BE2C (cell line): ENCODE data around the gene CYP39A1. TPM values are rescaled to one million over a fixed set of nuclear protein-coding genes. Genes with fewer than 3 reads are reported as not detected.

Experiments used
- DNase-seq: peaks from one replicate; pipeline ENCODE4 v3.0.0-alpha.2; 2020
- H3K27me3 ChIP-seq: fragments of 250-450 bp; sonication (Bioruptor Pico); 2 replicates; pipeline ENCODE4 v1.5.1; 2020; ENCODE audit warnings: mild to moderate bottlenecking
- H3K36me3 ChIP-seq: fragments of 250-450 bp; sonication (Bioruptor Pico); 2 replicates; pipeline ENCODE4 v1.5.1; 2020; ENCODE audit warnings: mild to moderate bottlenecking
- H3K4me1 ChIP-seq: fragments of 250-450 bp; sonication (Bioruptor Pico); 2 replicates; pipeline ENCODE4 v1.5.1; 2020
- H3K4me3 ChIP-seq: 2 replicates; pipeline ENCODE4 v1.5.1; 2011; ENCODE audit warnings: low read depth, low read length
- H3K9me3 ChIP-seq: fragments of 250-450 bp; sonication (Bioruptor Pico); 2 replicates; pipeline ENCODE4 v1.5.1; 2020
- CTCF ChIP-seq: IDR thresholded peaks from 2 replicates; pipeline ENCODE4 v1.5.1; 2012; ENCODE audit warnings: mild to moderate bottlenecking, low read depth, low read length
- polyA plus RNA-seq: library from polyadenylated mRNA; unstranded; fragments of >200 nt; gene quantifications from one replicate; pipeline ENCODE4 v1.2.1, GENCODE V29; 2012; ENCODE audit warnings: low read depth, missing spikeins; ENCODE audit not compliant: insufficient read length, insufficient read depth

The CYP39A1 gene, protein sequence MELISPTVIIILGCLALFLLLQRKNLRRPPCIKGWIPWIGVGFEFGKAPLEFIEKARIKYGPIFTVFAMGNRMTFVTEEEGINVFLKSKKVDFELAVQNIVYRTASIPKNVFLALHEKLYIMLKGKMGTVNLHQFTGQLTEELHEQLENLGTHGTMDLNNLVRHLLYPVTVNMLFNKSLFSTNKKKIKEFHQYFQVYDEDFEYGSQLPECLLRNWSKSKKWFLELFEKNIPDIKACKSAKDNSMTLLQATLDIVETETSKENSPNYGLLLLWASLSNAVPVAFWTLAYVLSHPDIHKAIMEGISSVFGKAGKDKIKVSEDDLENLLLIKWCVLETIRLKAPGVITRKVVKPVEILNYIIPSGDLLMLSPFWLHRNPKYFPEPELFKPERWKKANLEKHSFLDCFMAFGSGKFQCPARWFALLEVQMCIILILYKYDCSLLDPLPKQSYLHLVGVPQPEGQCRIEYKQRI
- not detected for polyA plus RNA-seq

DNA sequence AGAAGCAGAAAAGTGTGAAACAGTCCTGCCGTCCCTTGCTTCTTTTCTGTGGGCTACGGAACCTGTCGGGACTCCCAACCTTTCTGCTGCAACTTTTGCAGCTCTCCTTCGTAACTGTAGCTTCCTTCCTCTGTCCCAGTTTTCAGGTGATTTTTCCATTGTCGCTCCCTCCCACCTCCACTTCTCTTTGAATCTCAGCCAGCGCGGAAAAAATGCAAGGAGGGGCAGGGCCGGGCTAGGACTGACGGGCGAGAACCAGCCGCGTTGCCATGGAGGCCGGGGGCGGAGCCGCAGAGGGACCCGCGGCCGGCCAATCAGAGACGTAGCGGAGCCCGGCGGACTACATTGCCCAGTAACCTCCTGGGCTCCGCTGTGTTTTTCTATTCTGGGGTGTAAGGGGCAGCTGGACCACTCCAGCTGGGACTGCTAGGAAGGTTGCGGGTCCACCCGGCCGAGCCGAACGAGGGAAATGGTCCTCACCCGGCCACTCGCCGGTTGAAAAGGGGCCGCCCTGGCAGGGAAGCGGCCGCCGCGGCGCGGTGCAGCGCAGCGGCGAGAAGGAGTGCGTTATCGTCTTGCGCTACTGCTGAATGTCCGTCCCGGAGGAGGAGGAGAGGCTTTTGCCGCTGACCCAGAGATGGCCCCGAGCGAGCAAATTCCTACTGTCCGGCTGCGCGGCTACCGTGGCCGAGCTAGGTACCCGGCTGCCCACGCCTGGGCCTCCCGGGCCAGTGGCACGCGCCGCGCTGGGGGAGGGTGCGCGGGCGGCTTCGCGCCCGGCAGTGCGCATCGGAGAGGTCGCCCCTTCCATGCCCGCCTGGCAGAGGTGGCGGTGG is at the start of gene CYP39A1, which contains the start of gene SLC25A27:
TSS of gene CYP39A1 (minus strand) at position 216 of the 836 bp plus-strand sequence. CDS start 236 bp downstream, outside the sequence.
TSS of gene SLC25A27 (plus strand) at position 373 of the 836 bp plus-strand sequence. CDS start at position 591, 218 bp downstream.
- Histone ChIP-seq H3K4me3 (peak within 1 kb of the TSS; percentile 75), H3K4me1 (no peaks in the 10 kb centered on the region; the same call in 1 of the 2 replicates), H3K36me3 (no peaks in the 10 kb centered on the region), H3K9me3 (no peaks in the 10 kb centered on the region), H3K27me3 (peaks cover 17% of the 10 kb centered on the region)
- DNase-seq = peak; percentile 87
- no peak for TF ChIP-seq CTCF

GRCh38 chr6:46699970-46700369 is 47.4 kb upstream of the CYP39A1 start:
- DNase-seq = no peak
- Histone ChIP-seq H3K9me3 (no peaks in the 10 kb centered on the region), H3K4me1 (no peaks in the 10 kb centered on the region), H3K36me3 (no peaks in the 10 kb centered on the region), H3K4me3 (no peak overlapping the region), H3K27me3 (no peaks in the 10 kb centered on the region)
- TF ChIP-seq CTCF = no peak

DNA sequence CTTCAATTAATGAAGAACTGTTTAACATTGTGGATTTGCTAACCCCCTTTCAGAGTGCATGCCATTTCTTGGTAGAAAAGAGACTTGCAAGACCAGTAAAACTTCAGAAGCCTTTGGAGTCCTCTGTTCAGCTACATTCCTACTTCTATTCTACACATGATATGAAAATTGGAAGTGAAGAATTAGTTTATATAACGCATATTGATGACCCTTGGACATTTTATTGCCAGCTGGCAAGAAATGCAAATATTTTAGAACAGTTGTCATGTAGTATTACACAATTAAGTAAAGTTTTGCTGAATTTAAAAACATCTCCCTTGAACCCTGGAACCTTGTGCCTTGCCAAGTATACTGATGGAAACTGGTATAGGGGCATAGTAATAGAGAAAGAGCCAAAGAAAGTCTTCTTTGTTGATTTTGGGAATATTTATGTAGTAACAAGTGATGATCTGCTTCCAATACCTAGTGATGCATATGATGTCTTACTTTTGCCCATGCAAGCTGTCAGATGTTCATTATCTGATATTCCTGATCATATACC is 38.4 kb upstream of the CYP39A1 start:
- H3K4me3 ChIP-seq = no peak overlapping the region
- no peaks in the 10 kb centered on the region for H3K27me3 ChIP-seq
- DNase-seq = no peak
- H3K4me1 ChIP-seq = no peaks in the 10 kb centered on the region
- H3K9me3 ChIP-seq = no peaks in the 10 kb centered on the region
- H3K36me3 ChIP-seq = no peaks in the 10 kb centered on the region
- TF ChIP-seq CTCF = no peak

GRCh38 chr6:46690141-46690755 is 37.6 kb upstream of the CYP39A1 start:
- TF ChIP-seq CTCF = no peak
- no peaks in the 10 kb centered on the region for H3K36me3 ChIP-seq
- DNase-seq = no peak
- H3K4me1 ChIP-seq = no peaks in the 10 kb centered on the region
- H3K27me3 ChIP-seq = no peaks in the 10 kb centered on the region
- H3K9me3 ChIP-seq = no peaks in the 10 kb centered on the region
- H3K4me3 ChIP-seq = no peak overlapping the region

- Histone ChIP-seq H3K27me3 (no peaks in the 10 kb centered on the region), H3K9me3 (no peaks in the 10 kb centered on the region), H3K4me3 (no peak overlapping the region), H3K4me1 (no peaks in the 10 kb centered on the region), H3K36me3 (no peaks in the 10 kb centered on the region)
- DNase-seq = no peak
- no peak for TF ChIP-seq CTCF
Observed at GRCh38 chr6:46689657-46690056, 37.0 kb upstream of the CYP39A1 start.
